Right ventricle myocardium inferior (tissue), 1 donor: ENCODE data around the gene DENND2C. TPM values are rescaled to one million over a fixed set of nuclear protein-coding genes. Genes with fewer than 3 reads are reported as not detected.

Source experiments
- ATAC-seq: fragments of 200-7000 bp; cut with Tn5 transposase; one replicate; pipeline ENCODE4 v1.9.1; 2020; ENCODE audit warnings: mild to moderate bottlenecking, moderate library complexity
- DNase-seq: peaks from one replicate; pipeline ENCODE4 v3.0.0; 2021; ENCODE audit errors: missing footprints
- intact Hi-C: fragments of 100-400 bp; cut with DNase I; formaldehyde crosslinking; loops from one replicate; pipeline ENCODE4 v1.11.0; 2022
- total RNA-seq: library from RNA; stranded (reverse); fragmentation: NEBNext Ultra II Directional; extraction: Animal tissue kit (Norgen Biotek cat#: 25700); gene quantifications from one replicate; pipeline ENCODE4 v1.2.1, GENCODE V29; 2021
- donor health status: DM: no; HTN: yes; CAD: no; lungs with severe emphysema.

The DENND2C gene
- total RNA-seq, 1 donor from 2014 or later, result 2.6 TPM

DNA sequence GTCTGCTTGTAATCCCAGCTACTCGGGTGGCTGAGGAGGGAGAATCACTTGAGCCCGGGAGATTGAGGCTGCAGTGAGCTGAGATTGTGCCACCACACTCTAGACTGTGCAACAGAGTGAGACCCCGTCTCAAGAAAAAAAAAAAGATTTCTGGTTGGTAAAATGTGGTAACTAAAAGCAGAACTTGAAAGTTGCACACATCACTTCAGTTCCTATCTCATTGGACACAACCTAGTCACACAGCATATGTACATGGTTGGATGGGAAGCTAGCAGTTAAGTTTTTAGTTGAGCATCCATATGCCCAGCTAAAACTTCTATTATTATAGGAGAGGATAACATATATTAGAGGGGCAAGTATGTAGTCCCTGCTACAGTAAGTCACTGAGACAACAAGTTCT lies 110.5 kb downstream of the DENND2C start:
- no peak for ATAC-seq
- intact Hi-C loops, result loop anchor here (5.0 kb wide), 1 partner anchor 212 kb away; no protein-coding TSS in a partner anchor

DNA sequence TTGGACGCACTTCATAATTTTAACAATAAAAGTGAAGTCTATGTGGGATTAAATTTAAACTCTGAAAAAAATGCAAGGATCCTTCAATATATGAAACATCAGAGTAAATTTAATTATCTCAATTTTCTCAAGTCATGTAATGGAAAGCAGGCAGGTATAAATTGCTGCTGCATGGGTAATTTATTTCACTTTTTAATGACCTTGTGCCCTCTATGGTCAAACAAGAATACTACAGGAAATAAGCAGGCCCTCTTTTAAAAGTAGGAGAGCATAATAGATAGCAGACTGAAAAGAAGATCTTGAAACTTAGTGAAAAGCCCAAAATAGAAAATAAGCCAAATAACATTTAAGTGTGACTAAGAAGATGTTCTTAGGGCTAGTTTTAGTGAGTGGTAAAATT lies 111.3 kb downstream of the DENND2C start:
- intact Hi-C loops, result loop anchor here (5.0 kb wide), 1 partner anchor 211 kb away; no protein-coding TSS in a partner anchor
- DNase-seq (no peak), ATAC-seq (no peak)

More for the DNA sequence above, 110.5 kb downstream of the DENND2C start:
- DNase-seq, result no peak

DNA sequence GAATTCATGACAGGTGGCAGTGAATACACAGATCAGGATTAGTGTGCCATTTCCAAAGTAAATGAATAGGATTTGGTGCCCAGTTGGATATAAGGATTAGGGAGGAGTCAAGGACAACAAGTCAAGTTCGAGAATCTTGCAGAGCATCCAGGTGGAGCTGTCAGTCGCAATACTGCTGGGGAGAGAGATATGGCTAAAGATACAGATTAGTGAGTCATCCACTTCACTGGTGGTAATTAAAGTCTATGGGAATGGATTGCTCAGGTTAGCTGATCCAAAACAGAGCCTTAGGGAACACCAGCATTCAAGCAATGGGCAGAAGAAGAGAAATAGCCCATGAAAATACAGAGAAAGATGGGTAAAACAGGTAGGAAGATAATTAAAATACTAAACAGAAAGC lies 115.3 kb downstream of the DENND2C start:
- no peak for ATAC-seq
- intact Hi-C loops, result no loop called here

DNA sequence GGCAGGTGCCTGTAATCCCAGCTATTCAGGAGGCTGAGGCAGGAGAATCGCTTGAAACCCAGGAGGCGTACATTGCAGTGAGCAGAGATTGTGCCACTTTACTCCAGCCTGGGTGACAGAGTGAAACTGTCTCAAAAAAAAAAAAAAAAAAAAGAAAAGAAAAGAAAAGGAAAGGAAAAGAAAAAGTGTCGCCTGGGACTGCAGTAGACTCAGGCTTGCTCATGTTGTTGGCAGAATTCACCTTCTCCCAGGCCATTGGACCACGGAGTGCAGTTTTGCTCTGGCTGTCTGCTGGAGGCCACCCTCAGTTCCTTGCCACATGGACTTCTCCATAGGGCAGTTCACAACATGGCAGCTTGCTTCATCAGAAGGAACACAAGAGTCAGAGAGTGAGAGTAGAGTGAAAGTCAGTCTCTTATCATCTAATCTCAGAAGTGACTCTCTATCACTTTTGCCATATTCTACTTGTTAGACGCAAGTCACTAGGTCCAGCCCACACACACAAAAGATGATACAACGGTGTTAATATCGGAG lies 117.7 kb downstream of the DENND2C start:
- ATAC-seq, result no peak
- intact Hi-C loops, result no loop called here
- DNase-seq, result no peak

More for the DNA sequence above, 115.3 kb downstream of the DENND2C start:
- no peak for DNase-seq

DNA sequence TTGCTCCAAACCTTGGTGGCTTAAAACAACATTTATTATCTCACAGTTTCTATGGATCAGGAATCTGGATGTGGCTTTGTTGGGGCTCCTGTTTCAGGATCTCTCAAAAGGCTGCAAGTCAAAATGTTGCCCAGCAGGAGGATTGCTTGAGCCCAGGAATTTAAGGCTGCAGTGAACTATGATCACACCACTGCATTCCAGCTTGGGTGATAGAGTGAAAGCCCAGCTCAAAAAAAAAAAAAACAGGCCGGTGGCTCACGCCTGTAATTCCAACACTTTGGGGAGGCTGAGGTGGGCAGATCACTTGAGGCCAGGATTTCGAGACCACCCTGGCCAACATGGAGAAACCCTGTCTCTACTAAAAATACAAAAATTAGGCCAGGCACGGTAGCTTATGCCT lies 118.4 kb downstream of the DENND2C start:
- ATAC-seq (no peak), DNase-seq (no peak)
- intact Hi-C loops, result no loop called here

DNA sequence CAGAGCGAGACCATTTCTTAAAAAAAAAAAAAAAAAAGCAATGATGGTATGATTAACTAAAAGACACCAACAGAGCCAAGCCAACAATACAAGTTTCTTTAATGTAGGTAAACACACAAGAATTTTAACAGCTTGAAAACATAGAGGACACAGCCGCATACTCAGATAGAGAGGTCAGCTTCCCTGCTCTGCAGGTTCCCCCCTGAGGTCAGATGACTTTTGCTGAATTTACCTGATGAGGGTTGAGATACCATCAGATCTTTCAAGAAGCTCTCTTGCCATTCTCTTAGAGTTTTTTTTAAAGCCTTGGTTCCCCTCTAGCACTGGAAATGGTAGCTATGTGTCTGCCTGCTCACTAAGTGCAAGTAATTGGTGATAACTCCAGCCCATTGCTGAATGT lies 119.5 kb downstream of the DENND2C start:
- intact Hi-C loops, result no loop called here
- no peak for ATAC-seq

DNA sequence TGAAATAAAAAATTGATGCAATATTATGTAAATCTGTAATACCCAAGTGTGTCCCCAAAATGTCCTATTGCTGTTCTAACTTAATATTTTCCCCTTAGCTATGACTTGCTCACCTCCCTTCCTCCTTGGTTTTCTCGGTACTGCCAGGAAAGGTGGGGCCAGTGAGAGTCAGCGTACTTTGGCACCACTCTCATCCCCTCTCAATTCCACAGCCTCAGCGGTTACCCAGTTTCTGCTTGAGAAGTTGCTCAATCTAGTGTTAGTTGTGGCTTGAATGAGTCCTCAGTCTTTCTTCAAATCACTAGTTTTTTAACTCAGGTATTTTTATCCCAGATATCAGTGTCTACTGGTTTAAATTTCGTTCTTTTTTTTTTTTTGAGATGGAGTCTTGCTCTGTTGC lies 120.7 kb downstream of the DENND2C start:
- DNase-seq (no peak), ATAC-seq (no peak)
- intact Hi-C loops, result no loop called here

More for the DNA sequence above, 119.5 kb downstream of the DENND2C start:
- DNase-seq, result no peak

DNA sequence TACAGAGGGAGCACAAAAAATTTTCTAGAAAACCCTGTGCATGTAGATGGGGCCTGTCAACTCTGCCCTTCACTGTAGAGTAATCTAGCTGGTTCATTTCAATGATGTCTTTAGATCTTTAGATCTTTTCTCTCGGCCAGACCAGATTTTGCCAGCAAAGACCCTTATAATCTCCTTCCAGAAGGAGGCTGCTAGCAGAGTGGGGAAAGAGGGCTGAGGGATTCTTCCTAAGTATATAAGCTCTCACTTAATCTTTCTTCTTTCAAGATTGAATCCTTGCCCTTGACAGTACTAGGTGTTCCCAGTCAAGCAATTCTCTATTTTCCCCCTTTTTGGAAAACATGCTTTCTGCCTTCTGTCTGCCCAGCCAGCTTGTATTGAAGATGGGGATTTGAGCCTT lies 122.8 kb downstream of the DENND2C start:
- DNase-seq, result no peak
- no peak for ATAC-seq
- intact Hi-C loops, result no loop called here

DNA sequence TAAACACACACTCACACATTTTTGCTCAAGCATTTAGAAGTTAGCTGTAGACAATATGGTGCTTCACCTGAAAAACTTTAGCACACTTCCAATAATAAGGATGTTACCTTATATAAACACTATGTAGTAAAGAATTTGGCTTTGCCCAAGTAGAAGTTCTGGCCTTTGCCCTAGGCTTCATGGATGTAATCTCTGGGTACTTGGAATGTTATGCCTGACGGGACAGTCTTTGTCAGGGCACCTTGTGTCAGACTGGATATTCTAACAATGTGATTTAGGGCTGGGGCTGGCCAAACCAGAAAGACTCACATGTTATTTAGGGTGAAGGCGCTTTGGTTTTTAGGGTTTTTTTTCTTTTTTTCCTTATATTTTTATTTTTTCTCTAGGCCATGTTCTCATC lies 124.1 kb downstream of the DENND2C start:
- DNase-seq (no peak), ATAC-seq (no peak)
- intact Hi-C loops, result no loop called here

DNA sequence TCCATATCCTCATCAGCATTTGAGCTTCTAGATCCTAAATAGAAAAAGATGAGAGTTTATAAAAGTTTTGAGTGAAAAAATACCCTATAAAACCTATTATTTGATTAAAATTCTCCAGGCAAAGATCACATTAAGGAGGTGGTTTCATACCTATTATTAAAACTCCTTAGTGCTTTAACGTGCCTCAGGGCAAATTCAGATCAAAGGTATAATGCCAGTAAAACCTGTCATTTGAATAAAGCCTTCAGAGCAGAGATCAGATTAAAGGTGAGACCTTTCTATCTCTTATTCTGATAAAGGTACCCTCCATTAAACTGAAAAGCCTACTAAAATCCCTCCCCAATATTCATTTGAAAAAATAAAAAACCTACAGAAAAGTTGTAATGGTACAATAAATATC lies 124.5 kb downstream of the DENND2C start:
- no peak for DNase-seq
- intact Hi-C loops, result no loop called here
- ATAC-seq, result no peak

DNA sequence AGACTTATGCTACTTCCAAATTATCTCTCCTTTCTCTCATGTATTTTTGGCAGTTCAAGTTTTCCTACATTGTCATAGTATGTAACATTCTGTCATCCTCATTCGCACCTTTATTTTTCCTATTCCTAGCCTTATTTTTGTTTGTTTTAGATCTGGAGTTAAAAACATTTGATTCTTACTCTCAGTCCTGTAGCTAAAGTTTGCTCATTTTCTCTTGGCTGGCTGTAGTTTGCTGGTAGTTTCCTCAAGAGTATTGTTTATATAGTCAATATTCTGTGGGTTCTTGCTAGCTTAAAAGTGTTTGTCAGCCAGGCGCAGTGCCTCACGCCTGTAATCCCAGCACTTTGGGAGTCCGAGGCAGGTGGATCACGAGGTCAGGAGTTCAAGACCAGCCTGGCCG lies 129.0 kb downstream of the DENND2C start:
- DNase-seq (no peak), ATAC-seq (no peak)
- intact Hi-C loops, result no loop called here

DNA sequence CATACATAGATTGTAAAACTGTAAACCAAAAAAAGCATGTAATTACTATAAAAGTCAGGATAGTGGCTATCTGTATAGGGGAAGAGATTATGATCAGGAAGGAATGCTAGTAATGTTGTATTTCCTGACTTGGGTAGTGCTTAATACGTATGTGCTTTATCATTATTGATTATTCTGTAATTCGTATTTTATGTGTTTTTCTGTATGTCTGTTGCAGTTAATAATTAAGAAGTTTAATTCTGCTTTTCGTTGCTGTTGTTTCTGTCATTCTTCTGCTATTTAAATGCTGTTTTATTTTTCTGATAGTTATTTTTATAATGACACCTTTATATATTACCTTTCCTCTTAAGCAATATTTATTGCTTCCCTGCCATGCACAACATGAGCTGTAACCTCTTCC lies 129.6 kb downstream of the DENND2C start:
- DNase-seq (no peak), ATAC-seq (no peak)
- intact Hi-C loops, result no loop called here

DNA sequence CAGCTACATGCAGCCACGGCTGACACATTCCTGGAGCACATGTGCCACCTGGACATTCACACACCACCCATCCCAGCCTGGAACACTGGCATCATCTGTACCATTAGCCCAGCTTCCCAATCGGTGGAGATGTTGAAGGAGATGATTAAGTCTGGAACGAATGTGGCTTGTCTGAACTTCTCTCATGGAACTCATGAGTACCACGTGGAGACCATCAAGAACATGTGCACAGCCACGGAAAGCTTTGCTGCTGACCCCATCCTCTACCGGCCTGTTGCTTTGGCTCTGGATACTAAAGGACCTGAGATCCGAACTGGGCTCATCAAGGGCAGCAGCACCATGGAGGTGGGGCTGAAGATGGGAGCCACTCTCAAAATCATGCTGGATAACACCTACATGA lies 133.8 kb downstream of the DENND2C start:
- intact Hi-C loops, result no loop called here
- no peak for DNase-seq
- ATAC-seq, result no peak

DNA sequence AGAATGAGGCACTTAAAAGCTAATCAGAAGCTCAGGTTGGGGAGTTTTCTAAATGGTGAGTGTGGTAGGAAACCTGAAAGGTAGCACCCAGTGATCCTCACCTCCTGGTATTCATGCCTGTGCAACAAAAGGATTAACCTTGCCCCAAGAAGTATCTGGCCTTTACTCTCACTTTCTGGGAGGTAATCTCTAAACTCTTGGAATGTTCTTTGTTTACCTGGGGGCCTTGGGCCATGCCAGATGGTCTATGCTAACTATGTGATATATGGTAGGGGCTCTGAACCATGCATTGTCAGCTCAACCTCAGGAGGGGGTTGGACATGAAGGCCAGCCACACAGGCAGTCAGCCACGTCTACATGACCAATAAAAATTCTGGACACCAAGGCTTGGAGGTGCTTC lies 134.4 kb downstream of the DENND2C start:
- DNase-seq (no peak), ATAC-seq (no peak)
- intact Hi-C loops, result no loop called here

Other genes starting within 250 kb of the DENND2C start
- gene TRIM33, start 158.8 kb downstream of the DENND2C start, total RNA-seq, result 14.5 TPM
- gene BCAS2, start 88.4 kb downstream of the DENND2C start, total RNA-seq, result 28.4 TPM
- gene AMPD1, start 25.5 kb upstream of the DENND2C start, total RNA-seq, result not detected
- gene NRAS, start 46.7 kb upstream of the DENND2C start, total RNA-seq, result 7.2 TPM
- gene CSDE1, start 87.9 kb upstream of the DENND2C start, total RNA-seq, result 873 TPM
- 34.2 TPM for gene SIKE1, start 110.6 kb upstream of the DENND2C start, total RNA-seq
- gene SYCP1, start 184.8 kb upstream of the DENND2C start, total RNA-seq, result not detected